ENCODE data around the gene RGS16. TPM values are rescaled to one million over a fixed set of nuclear protein-coding genes. Genes with fewer than 3 reads are reported as not detected.
A peak's percentile ranks its signal among the peaks of the same experiment; 100 is the strongest.

The RGS16 gene
- total RNA-seq, 1 experiment from 2014 or later: 0.23 TPM

DNA sequence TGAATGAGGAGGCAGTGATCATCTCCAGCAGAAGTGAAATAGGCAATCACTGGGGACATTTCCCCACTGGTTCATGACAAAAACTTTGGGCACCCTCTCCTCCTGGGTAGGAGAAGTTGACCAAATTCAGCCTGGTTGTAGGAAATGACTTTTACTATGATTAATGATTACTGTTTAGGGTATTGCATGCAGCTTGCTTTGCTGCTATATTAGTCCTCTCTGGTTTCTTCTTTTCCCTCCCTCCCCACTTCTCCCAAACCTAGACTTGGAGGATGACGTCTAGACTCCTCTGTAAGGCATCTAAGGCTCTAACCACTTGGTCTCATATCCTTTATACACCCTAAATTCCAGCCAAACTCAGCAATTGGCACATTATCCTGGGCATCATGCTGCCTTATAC is 3.4 kb upstream of the RGS16 start:
- ChIA-PET POLR2A (no interaction called here), CTCF (no interaction called here)
- TF ChIP-seq, protein P1, sequence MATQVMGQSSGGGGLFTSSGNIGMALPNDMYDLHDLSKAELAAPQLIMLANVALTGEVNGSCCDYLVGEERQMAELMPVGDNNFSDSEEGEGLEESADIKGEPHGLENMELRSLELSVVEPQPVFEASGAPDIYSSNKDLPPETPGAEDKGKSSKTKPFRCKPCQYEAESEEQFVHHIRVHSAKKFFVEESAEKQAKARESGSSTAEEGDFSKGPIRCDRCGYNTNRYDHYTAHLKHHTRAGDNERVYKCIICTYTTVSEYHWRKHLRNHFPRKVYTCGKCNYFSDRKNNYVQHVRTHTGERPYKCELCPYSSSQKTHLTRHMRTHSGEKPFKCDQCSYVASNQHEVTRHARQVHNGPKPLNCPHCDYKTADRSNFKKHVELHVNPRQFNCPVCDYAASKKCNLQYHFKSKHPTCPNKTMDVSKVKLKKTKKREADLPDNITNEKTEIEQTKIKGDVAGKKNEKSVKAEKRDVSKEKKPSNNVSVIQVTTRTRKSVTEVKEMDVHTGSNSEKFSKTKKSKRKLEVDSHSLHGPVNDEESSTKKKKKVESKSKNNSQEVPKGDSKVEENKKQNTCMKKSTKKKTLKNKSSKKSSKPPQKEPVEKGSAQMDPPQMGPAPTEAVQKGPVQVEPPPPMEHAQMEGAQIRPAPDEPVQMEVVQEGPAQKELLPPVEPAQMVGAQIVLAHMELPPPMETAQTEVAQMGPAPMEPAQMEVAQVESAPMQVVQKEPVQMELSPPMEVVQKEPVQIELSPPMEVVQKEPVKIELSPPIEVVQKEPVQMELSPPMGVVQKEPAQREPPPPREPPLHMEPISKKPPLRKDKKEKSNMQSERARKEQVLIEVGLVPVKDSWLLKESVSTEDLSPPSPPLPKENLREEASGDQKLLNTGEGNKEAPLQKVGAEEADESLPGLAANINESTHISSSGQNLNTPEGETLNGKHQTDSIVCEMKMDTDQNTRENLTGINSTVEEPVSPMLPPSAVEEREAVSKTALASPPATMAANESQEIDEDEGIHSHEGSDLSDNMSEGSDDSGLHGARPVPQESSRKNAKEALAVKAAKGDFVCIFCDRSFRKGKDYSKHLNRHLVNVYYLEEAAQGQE (IDR thresholded peaks at IDR 0.05; ENCODE audit: insufficient read depth in 1 of 2, low read depth in 2 of 2, low read length in 1 of 2): no peak
- TF ChIP-seq SIN3A (IDR thresholded peaks at IDR 0.05; ENCODE audit: borderline replicate concordance, insufficient read depth, low read depth, low read length) (no peak), POLR2AphosphoS5 (IDR thresholded peaks at IDR 0.05; ENCODE audit: low read depth, low read length) (no peak), TCF7L2 (IDR thresholded peaks at IDR 0.05; ENCODE audit: low read depth, low read length) (no peak)
- TF ChIP-seq, protein P2, sequence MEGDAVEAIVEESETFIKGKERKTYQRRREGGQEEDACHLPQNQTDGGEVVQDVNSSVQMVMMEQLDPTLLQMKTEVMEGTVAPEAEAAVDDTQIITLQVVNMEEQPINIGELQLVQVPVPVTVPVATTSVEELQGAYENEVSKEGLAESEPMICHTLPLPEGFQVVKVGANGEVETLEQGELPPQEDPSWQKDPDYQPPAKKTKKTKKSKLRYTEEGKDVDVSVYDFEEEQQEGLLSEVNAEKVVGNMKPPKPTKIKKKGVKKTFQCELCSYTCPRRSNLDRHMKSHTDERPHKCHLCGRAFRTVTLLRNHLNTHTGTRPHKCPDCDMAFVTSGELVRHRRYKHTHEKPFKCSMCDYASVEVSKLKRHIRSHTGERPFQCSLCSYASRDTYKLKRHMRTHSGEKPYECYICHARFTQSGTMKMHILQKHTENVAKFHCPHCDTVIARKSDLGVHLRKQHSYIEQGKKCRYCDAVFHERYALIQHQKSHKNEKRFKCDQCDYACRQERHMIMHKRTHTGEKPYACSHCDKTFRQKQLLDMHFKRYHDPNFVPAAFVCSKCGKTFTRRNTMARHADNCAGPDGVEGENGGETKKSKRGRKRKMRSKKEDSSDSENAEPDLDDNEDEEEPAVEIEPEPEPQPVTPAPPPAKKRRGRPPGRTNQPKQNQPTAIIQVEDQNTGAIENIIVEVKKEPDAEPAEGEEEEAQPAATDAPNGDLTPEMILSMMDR (IDR thresholded peaks at IDR 0.05): no peak
- in situ Hi-C loops (cut with HindIII; ENCODE audit: low pct_unique_long_range_greater_than_20kb, low sequenced_read_pairs): no loop called here
- intact Hi-C loops (cut with micrococcal nuclease; ENCODE audit: unreplicated experiment): no loop called here
- no peak for DNase-seq (ENCODE audit: low read depth, low spot score)
- no peaks in the 10 kb centered on the region; the same call in 1 of the 2 replicates for H3K36me3 ChIP-seq (ENCODE audit: control insufficient read depth, insufficient read depth, low read length)
- ATAC-seq: no peak
- H3K9me3 ChIP-seq (ENCODE audit: control insufficient read depth, insufficient read depth, low read depth, low read length): no peaks in the 10 kb centered on the region
- H3K4me1 ChIP-seq (ENCODE audit: control insufficient read depth, insufficient read depth, low read length): no peaks in the 10 kb centered on the region
- no peak overlapping the region for H3K27ac ChIP-seq (ENCODE audit: low read length)
- no peak overlapping the region for H3K4me3 ChIP-seq (ENCODE audit: low read depth in 2 of 2, low read length in 2 of 2)
- BruUV-seq (replicated peaks): no TSS peak
- peaks cover 11% of the 10 kb centered on the region for H3K27me3 ChIP-seq (ENCODE audit: control insufficient read depth, insufficient read depth, low read length)

DNA sequence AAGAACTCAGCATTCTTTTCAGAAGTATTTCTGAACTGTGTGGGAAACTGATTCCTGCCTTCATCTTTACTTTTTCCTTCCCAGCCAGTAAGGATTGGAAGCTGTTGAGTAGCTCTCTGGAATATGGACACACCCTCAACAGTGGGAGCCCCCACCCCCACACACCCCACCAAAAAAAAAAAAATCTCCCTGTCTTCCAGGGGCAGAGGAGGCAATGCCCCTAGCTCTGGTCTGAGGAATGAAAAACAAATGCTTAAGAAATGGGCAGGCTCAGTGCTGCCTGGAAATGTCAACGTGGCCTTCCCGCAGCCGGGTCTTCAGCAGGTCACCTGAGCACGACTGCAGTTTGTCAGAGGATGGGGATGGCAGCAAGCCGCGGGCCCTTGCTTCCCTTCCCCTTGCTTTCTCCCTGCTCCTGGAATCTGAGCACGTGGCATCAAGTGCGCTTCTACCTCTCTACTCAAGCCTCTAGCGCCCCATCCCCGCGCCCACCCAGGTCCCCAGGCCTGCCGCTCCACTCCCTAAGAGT is 479 bp downstream of the RGS16 start:
- intact Hi-C loops (cut with micrococcal nuclease; ENCODE audit: unreplicated experiment): no loop called here
- no TSS peak for BruUV-seq (replicated peaks)
- DNase-seq (ENCODE audit: low read depth, low spot score) (no peak), ATAC-seq (peak; percentile 25)
- Histone ChIP-seq H3K9me3 (ENCODE audit: control insufficient read depth, insufficient read depth, low read depth, low read length) (no peaks in the 10 kb centered on the region), H3K4me1 (ENCODE audit: control insufficient read depth, insufficient read depth, low read length) (no peaks in the 10 kb centered on the region), H3K36me3 (ENCODE audit: control insufficient read depth, insufficient read depth, low read length) (no peaks in the 10 kb centered on the region; the same call in 1 of the 2 replicates), H3K27me3 (ENCODE audit: control insufficient read depth, insufficient read depth, low read length) (peaks cover 7% of the 10 kb centered on the region), H3K27ac (ENCODE audit: low read length) (no peak overlapping the region), H3K4me3 (ENCODE audit: low read depth in 2 of 2, low read length in 2 of 2) (peak overlapping the region; percentile 35 to 43)
- in situ Hi-C loops (cut with HindIII; ENCODE audit: low pct_unique_long_range_greater_than_20kb, low sequenced_read_pairs): no loop called here
- POLR2A ChIA-PET: no interaction called here
- CTCF ChIA-PET: interaction anchor here (0.6 kb wide), 1 partner anchor 182 kb away, joined by 4 read pairs; no protein-coding TSS in a partner anchor
- TF ChIP-seq, protein P2 (IDR thresholded peaks at IDR 0.05): no peak
- TF ChIP-seq POLR2AphosphoS5 (IDR thresholded peaks at IDR 0.05; ENCODE audit: low read depth, low read length): no peak
- TF ChIP-seq TCF7L2 (IDR thresholded peaks at IDR 0.05; ENCODE audit: low read depth, low read length): no peak
- TF ChIP-seq, protein P1 (IDR thresholded peaks at IDR 0.05; ENCODE audit: insufficient read depth in 1 of 2, low read depth in 2 of 2, low read length in 1 of 2): no peak
- TF ChIP-seq SIN3A (IDR thresholded peaks at IDR 0.05; ENCODE audit: borderline replicate concordance, insufficient read depth, low read depth, low read length): no peak
